NCI-H2227 (cell line): ENCODE results near the gene SLC35D1.
"Not testable (repeated sequence)": the region's sequence is repeated elsewhere in the genome, so short reads cannot be mapped to it uniquely, and the experiment has no call there.

Experiments
- DNase-seq: peaks from one replicate; lab custom pipeline; 2025; ENCODE audit not compliant: unreplicated experiment; lab: John Stamatoyannopoulos, UW

The SLC35D1 gene

DNA sequence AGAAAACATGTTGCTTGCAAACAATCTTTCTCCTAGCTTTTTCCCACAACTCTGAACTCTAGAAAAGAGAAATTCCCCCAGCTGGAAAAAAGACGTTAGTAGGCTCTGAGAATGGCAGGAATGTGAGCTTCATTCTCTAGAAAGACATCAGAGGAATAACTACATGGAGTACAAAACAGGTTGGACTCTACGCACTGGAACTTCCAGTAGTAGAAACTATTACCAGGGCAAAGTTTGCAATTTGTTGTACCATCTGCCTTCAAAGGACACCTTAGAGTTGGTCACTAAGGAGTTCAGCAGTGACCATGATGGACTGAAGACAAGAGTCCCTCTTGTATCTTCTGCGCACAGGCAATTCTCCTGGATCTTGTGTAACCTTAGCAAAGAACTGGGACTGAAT, 60.9 kb downstream of the SLC35D1 start:
- DNase-seq = no peak

DNA sequence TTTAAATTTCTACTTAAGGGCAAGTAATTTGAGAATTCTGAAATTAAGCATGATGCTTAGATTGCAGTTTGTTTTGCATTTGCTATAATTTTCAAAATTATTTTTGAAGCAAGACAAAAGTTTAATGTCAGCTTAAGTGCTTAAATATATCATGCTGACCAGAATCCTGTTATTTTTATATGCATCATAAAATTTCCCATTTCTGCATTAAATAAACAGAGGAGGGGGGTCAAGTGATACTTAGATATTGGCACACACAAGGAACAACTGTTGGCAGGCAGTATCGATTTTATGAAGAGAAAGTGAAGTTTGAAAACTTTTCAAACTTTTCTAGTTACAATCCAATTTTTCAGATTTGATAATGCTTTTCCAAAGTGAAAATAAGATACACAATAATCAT, 68.1 kb downstream of the SLC35D1 start:
- DNase-seq = no peak

GRCh38 chr1:66984491-66984890, 69.5 kb downstream of the SLC35D1 start:
- DNase-seq = no peak

- no peak for DNase-seq
Measured at GRCh38 chr1:66982561-66983260, 71.2 kb downstream of the SLC35D1 start.

DNA sequence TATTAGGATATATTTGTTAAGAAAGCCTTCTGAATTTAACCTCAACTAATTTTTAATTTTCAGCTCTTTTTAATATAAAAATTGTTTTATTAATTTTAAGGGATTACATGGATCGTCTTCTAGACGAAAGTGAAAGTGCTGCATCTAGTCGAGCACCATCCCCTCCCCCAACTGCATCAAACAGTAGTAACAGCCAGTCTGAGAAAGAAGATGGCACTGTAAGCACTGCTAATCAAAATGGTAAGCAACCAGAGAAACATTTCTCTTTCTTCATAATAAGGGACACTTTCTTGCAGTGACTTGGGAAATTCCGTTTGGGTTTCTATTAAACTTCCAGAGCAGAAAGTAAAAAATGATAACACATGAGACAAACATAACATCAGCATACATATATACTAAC, 72.3 kb downstream of the SLC35D1 start:
- peak; percentile 36 for DNase-seq

DNA sequence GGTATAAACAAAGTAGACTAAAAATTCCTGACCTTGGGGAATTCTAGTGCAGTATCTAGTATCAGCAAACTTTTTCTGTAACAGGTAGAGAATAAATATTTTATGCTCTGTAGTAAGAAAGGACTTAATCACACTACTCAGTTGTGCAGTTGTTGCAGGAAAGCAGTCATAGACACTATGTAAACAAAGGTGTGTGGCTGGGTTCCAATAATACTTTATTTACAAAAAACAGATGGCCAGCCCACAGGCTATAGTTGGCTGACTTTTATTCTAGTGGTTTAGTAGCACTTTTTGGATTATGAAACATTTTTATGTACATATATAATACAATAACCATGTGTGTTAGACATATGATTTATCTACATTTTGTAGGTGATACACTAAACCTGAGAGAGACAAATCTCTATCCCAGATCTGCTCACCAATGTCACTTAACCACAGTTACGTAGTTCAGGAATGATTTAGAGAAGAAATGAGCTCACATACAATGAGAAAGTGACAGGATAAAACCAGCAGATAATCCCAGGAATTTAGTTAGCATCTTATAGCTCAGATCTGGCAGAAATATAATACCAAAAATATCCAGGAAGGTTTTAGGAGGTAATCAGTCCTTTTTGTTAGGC, 73.1 kb downstream of the SLC35D1 start:
- no peak for DNase-seq

- DNase-seq = not testable (repeated sequence)
Measured at GRCh38 chr1:66979621-66980020, 74.3 kb downstream of the SLC35D1 start.

DNA sequence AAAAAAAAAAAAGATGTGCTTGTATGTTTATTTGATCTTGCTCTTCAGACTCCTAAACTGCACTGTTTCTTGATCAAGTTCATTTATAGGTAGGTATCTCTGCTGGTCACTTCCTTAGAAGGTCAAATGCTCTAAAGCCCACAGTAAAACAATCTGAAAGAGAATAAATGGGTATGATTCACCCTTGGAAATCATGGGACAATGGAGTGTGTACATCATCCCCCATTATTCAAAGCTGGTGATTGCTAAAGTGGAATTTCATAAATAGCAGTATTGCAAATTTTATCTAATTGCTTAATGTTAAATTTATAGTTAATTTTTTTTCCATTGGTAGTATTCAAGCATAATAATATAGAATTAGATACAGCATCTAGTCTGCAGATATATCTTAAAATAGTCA, 75.7 kb downstream of the SLC35D1 start:
- DNase-seq = no peak

DNA sequence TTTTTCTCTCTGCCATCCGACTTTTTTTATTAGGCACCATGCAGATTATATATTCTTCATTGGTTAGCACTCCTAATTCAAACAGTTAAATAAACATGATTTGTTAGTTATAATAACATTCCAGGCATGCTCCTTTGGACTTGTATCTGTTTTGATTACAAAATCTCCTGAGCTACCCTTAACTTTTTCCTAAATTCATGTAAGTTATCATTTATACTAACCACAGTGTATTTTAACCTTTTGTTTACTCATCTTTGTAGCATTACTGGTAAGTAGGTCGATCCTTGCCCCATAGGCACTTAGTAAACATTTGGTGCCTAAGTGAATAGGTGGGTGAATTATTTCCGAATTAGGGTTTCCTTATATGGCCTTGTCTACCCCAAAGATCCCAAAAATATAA, 85.4 kb downstream of the SLC35D1 start:
- DNase-seq = no peak

- not testable (repeated sequence) for DNase-seq
Measured at GRCh38 chr1:66966188-66966873, 87.6 kb downstream of the SLC35D1 start.

GRCh38 chr1:66957938-66958337, 96.0 kb downstream of the SLC35D1 start:
- no peak for DNase-seq

DNA sequence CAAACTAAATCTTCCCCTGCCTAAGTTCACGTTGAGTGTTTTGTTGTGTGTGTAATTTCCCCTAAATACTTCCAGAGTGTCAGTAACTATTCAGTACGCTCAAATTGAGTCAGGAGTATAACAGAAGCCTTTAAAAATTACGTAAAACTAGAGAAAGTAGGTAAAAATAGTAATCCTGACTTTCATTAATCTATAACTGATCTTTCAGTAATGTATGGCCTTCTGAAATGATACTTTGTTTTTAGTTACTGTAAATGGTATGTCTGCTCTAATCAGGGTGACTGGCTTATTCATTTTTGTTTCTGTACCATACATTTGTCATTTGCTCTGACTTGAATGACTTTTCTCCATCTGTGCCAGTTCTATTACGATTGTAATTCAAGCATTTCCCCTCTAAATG, 99.7 kb downstream of the SLC35D1 start:
- no peak for DNase-seq

DNA sequence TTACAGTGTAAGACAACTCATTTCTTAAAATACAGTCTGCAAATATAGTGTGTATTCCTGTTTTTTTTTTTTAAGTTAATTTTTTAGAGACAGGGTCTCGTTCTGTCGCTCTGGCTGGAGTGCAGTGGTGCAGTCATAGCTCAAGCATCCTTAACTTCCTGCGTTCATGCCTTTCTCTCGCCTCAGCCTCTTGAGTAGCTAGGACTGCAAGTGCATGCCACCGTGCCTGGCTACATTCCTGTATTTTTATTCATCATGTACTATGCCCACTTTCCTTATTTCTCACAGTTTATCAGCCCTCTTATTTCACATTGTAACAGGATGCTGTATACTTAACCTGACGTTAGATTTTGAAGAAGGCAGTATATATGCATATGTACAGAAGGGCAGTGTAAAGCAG, 102.4 kb downstream of the SLC35D1 start:
- DNase-seq = no peak
